PC-9 (cell line): ENCODE results near the gene SORBS2. TPM values are rescaled to one million over a fixed set of nuclear protein-coding genes. Genes with fewer than 3 reads are reported as not detected.

Experiments used
- BruUV-seq: library from RNA; stranded (reverse); fragments of 400-500 nt; replicated peaks from 2 replicates; lab custom pipeline; 2021; lab: Mats Ljungman, UMichigan
- CTCF ChIA-PET: fragments of 300-600 bp; sonication (Branson Sonifier 250); formaldehyde crosslinking; loops from one replicate; lab custom pipeline; 2022; ENCODE audit warnings: antibody characterized with exemption; lab: Charles Lee
- POLR2A ChIA-PET: fragments of 300-600 bp; sonication (Branson Sonifier 250); formaldehyde crosslinking; loops from one replicate; lab custom pipeline; 2022; ENCODE audit warnings: antibody characterized with exemption; ENCODE audit not compliant: unreplicated experiment; lab: Charles Lee
- DNase-seq, 2 experiments: peaks; one replicate each; pipeline versions ENCODE4 v3.0.0 to v3.0.0-alpha.2; 2015 to 2022; ENCODE audit warnings: mixed read lengths in 1 of 2
- H2AFZ ChIP-seq: fragments of 200-600 bp; sonication (generic); 2 replicates; pipeline ENCODE4 v1.8.1; 2017; ENCODE audit warnings: antibody characterized with exemption
- H3F3A ChIP-seq: fragments of 200-600 bp; sonication (generic); 2 replicates; pipeline ENCODE4 v1.8.1; 2017; ENCODE audit warnings: antibody characterized with exemption, mild to moderate bottlenecking, low read depth; ENCODE audit not compliant: insufficient read depth
- H3K27ac ChIP-seq: fragments of 200-600 bp; sonication (generic); 2 replicates; pipeline ENCODE4 v1.6.1; 2016; ENCODE audit warnings: mixed run types
- H3K27me3 ChIP-seq: fragments of 200-600 bp; sonication (generic); 2 replicates; pipeline ENCODE4 v1.6.1; 2016; ENCODE audit warnings: low read depth, mixed run types; ENCODE audit not compliant: insufficient read depth
- H3K36me3 ChIP-seq: fragments of 200-600 bp; sonication (generic); 2 replicates; pipeline ENCODE4 v1.6.1; 2016; ENCODE audit warnings: low read depth, mixed run types
- H3K4me1 ChIP-seq: fragments of 200-600 bp; sonication (generic); replicated peaks from 2 replicates; pipeline ENCODE4 v1.6.1; 2016; ENCODE audit warnings: mixed run types; ENCODE audit not compliant: insufficient read depth
- H3K4me2 ChIP-seq: fragments of 200-600 bp; sonication (generic); 2 replicates; pipeline ENCODE4 v1.6.1; 2017; ENCODE audit warnings: mixed run types
- H3K4me3 ChIP-seq: fragments of 200-600 bp; sonication (generic); 2 replicates; pipeline ENCODE4 v1.6.1; 2016; ENCODE audit warnings: mixed run types
- H3K79me2 ChIP-seq: fragments of 200-600 bp; sonication (generic); 2 replicates; pipeline ENCODE4 v1.6.1; 2017; ENCODE audit warnings: low read depth, mixed run types
- H3K9me2 ChIP-seq: fragments of 200-600 bp; sonication (generic); 2 replicates; pipeline ENCODE4 v1.8.1; 2017; ENCODE audit warnings: mild to moderate bottlenecking; ENCODE audit not compliant: insufficient read depth
- H3K9me3 ChIP-seq: fragments of 200-600 bp; sonication (generic); 2 replicates; pipeline ENCODE4 v1.8.1; 2016; ENCODE audit warnings: low read depth; ENCODE audit not compliant: insufficient read depth
- H4K20me1 ChIP-seq: fragments of 200-600 bp; sonication (generic); 2 replicates; pipeline ENCODE4 v1.8.1; 2017; ENCODE audit not compliant: insufficient read depth
- EZH2 ChIP-seq: fragments of 200-600 bp; sonication (generic); IDR thresholded peaks from 2 replicates; pipeline ENCODE4 v1.8.0; 2017; ENCODE audit warnings: antibody characterized with exemption, low read depth
- intact Hi-C: fragments of 100-400 bp; cut with micrococcal nuclease; formaldehyde crosslinking; loops from one replicate; pipeline ENCODE4 v1.10.0; 2022; ENCODE audit not compliant: unreplicated experiment
- total RNA-seq: library from RNA; stranded (reverse); gene quantifications from 2 replicates; pipeline ENCODE4 v1.2.3, GENCODE V29; 2021
- TF ChIP-seq, protein P1 (sequence below): fragments of 200-600 bp; sonication (generic); conservative IDR thresholded peaks from 2 replicates; pipeline ENCODE4 v1.6.1; 2017; ENCODE audit warnings: mixed run types, antibody characterized with exemption, mild to moderate bottlenecking, moderate library complexity

SORBS2 gene
- total RNA-seq, 1 experiment from 2014 or later: 16.4 TPM

- no peaks in the 10 kb centered on the region for H3K9me3 ChIP-seq
- H2AFZ ChIP-seq: no peak overlapping the region
- CTCF ChIA-PET: no interaction called here
- H3F3A ChIP-seq: no peaks in the 10 kb centered on the region
- no TSS peak for BruUV-seq
- H3K4me1 ChIP-seq: no peaks in the 10 kb centered on the region
- DNase-seq: no peak
- no peaks in the 10 kb centered on the region for H3K9me2 ChIP-seq
- H3K4me3 ChIP-seq: no peak overlapping the region
- no peaks in the 10 kb centered on the region for H3K27me3 ChIP-seq
- no peak overlapping the region for H3K27ac ChIP-seq
- H4K20me1 ChIP-seq: no peaks in the 10 kb centered on the region
- no peaks in the 10 kb centered on the region for H3K79me2 ChIP-seq
- no peak for TF ChIP-seq EZH2
- TF ChIP-seq, protein P1, sequence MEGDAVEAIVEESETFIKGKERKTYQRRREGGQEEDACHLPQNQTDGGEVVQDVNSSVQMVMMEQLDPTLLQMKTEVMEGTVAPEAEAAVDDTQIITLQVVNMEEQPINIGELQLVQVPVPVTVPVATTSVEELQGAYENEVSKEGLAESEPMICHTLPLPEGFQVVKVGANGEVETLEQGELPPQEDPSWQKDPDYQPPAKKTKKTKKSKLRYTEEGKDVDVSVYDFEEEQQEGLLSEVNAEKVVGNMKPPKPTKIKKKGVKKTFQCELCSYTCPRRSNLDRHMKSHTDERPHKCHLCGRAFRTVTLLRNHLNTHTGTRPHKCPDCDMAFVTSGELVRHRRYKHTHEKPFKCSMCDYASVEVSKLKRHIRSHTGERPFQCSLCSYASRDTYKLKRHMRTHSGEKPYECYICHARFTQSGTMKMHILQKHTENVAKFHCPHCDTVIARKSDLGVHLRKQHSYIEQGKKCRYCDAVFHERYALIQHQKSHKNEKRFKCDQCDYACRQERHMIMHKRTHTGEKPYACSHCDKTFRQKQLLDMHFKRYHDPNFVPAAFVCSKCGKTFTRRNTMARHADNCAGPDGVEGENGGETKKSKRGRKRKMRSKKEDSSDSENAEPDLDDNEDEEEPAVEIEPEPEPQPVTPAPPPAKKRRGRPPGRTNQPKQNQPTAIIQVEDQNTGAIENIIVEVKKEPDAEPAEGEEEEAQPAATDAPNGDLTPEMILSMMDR: no peak
- POLR2A ChIA-PET: no interaction called here
- H3K4me2 ChIP-seq: no peak overlapping the region
- H3K36me3 ChIP-seq: no peaks in the 10 kb centered on the region
- intact Hi-C loops: no loop called here
These were observed 146.3 kb downstream of the SORBS2 start for GRCh38 chr4:185665655-185666054.

DNA sequence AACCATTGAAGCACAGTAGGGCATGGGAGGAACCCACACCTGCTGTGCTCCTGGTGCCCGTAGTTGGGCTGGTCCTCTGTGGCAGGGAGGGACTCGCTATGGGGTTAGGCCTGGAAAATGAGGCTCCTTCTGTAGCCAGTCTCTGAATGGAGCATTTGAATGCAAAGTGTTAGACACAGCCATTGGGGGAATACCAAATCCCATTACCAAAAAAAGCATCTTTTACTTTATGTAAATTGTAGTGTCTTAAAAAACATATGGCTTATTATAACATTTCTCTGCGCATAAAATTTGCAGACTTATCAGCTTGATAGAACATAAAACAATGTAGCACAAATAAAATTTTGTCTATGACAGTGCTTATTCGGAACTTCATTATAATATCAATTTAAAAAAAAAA is 147.5 kb downstream of the SORBS2 start:
- Histone ChIP-seq H3K4me3 (no peak overlapping the region), H3K27ac (no peak overlapping the region), H3K9me3 (no peaks in the 10 kb centered on the region), H4K20me1 (no peaks in the 10 kb centered on the region), H2AFZ (no peak overlapping the region), H3K27me3 (no peaks in the 10 kb centered on the region), H3F3A (no peaks in the 10 kb centered on the region), H3K9me2 (no peaks in the 10 kb centered on the region), H3K79me2 (no peaks in the 10 kb centered on the region), H3K4me2 (no peak overlapping the region), H3K36me3 (no peaks in the 10 kb centered on the region), H3K4me1 (no peaks in the 10 kb centered on the region)
- ChIA-PET POLR2A (no interaction called here), CTCF (no interaction called here)
- TF ChIP-seq, protein P1: no peak
- TF ChIP-seq EZH2: no peak
- intact Hi-C loops: no loop called here
- BruUV-seq: no TSS peak
- no peak for DNase-seq

GRCh38 chr4:185662030-185662778 is 149.8 kb downstream of the SORBS2 start:
- ChIA-PET POLR2A (no interaction called here), CTCF (no interaction called here)
- H3K4me2 ChIP-seq: no peak overlapping the region
- no peaks in the 10 kb centered on the region for H4K20me1 ChIP-seq
- no peak overlapping the region for H3K4me3 ChIP-seq
- no peaks in the 10 kb centered on the region for H3F3A ChIP-seq
- no peak overlapping the region for H2AFZ ChIP-seq
- no peaks in the 10 kb centered on the region for H3K9me3 ChIP-seq
- BruUV-seq: no TSS peak
- no peaks in the 10 kb centered on the region for H3K36me3 ChIP-seq
- no peak for DNase-seq
- no peaks in the 10 kb centered on the region for H3K4me1 ChIP-seq
- H3K9me2 ChIP-seq: no peaks in the 10 kb centered on the region
- intact Hi-C loops: no loop called here
- no peak for TF ChIP-seq EZH2
- TF ChIP-seq, protein P1: no peak
- H3K27ac ChIP-seq: no peak overlapping the region
- no peaks in the 10 kb centered on the region for H3K79me2 ChIP-seq
- H3K27me3 ChIP-seq: no peaks in the 10 kb centered on the region
